ENCODE results near the gene CDC14A.

DNA sequence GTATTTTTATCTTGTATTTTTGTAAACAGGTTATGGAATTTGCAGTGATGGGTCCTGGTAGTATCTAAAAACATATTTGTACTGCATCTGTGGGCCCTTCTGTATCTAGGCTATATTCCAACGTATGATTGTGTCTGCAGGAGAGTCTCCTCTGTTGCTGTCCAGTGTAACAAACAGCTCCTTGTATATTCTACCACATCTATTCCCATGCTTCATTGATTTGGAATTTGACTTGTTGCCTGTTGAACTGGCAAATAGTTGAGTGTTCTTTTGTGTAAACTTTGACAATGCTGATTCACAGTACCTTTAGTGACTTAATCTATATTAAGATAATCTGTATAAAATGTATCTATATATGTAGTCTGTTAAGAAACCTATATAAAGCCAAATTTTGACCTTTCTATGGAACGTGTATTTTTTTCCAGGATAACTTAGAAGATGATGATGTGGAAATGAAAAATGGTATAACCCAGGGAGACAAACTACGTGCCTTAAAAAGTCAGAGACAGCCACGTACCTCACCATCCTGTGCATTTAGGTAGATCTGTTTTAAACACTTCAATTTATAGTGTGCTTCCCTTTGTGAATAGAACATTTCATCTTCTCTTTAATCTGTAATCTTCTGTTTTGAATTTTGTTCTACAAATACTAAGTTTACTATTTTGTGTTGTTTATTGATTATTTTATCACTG, 142.2 kb downstream of the CDC14A start:
- no peak for TF ChIP-seq EZH2phosphoT487 (IDR thresholded peaks at IDR 0.05; ENCODE audit: low read depth, severe bottlenecking, unreplicated experiment)
- TF ChIP-seq, protein P1, sequence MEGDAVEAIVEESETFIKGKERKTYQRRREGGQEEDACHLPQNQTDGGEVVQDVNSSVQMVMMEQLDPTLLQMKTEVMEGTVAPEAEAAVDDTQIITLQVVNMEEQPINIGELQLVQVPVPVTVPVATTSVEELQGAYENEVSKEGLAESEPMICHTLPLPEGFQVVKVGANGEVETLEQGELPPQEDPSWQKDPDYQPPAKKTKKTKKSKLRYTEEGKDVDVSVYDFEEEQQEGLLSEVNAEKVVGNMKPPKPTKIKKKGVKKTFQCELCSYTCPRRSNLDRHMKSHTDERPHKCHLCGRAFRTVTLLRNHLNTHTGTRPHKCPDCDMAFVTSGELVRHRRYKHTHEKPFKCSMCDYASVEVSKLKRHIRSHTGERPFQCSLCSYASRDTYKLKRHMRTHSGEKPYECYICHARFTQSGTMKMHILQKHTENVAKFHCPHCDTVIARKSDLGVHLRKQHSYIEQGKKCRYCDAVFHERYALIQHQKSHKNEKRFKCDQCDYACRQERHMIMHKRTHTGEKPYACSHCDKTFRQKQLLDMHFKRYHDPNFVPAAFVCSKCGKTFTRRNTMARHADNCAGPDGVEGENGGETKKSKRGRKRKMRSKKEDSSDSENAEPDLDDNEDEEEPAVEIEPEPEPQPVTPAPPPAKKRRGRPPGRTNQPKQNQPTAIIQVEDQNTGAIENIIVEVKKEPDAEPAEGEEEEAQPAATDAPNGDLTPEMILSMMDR (IDR thresholded peaks at IDR 0.05; ENCODE audit: poor library complexity), result no peak

Measured in hepatocyte (in vitro differentiated cells).